GM12878 (cell line): ENCODE measurements around the gene VPS13C. TPM values are rescaled to one million over a fixed set of nuclear protein-coding genes. Genes with fewer than 3 reads are reported as not detected.

Experiments used
- ATAC-seq: fragments of 200-7000 bp; cut with Tn5 transposase; 3 replicates; pipeline ENCODE4 v1.9.1; 2020; ENCODE audit warnings: mild to moderate bottlenecking, moderate library complexity
- BruUV-seq: library from RNA; stranded (reverse); fragments of 400-500 nt; replicated peaks from 2 replicates; lab custom pipeline; 2021; lab: Mats Ljungman, UMichigan
- CTCF ChIA-PET: fragments of 300-600 bp; sonication (Branson Sonifier 250); formaldehyde crosslinking; extraction: SDS; loops from one replicate; lab custom pipeline; 2021; ENCODE audit warnings: inconsistent platforms; lab: Yijun Ruan, JAX
- POLR2A ChIA-PET: fragments of 350-600 bp; formaldehyde crosslinking; extraction: SDS; loops from one replicate; lab custom pipeline; 2021; ENCODE audit warnings: inconsistent platforms; lab: Charles Lee
- RAD21 ChIA-PET: fragments of 300-600 bp; sonication (Branson Sonifier 250); formaldehyde crosslinking; loops from one replicate; lab custom pipeline; 2023; ENCODE audit warnings: antibody characterized with exemption; ENCODE audit not compliant: unreplicated experiment; lab: Charles Lee
- SMC1A ChIA-PET: fragments of 300-600 bp; sonication (Branson Sonifier 250); formaldehyde crosslinking; loops from one replicate; lab custom pipeline; 2023; ENCODE audit not compliant: unreplicated experiment, uncharacterized antibody; lab: Charles Lee
- DNase-seq: peaks from one replicate; pipeline ENCODE4 v3.0.0-alpha.2; 2011; ENCODE audit warnings: low read depth, low spot score
- FAIRE-seq: peaks from 3 replicates; lab custom pipeline; 2011; peaks lifted over from hg19 to GRCh38; lab: Jason Lieb, UNC
- H2AFZ ChIP-seq: 2 replicates; pipeline ENCODE4 v1.6.0; 2011; ENCODE audit warnings: low read depth, low read length, control low read depth; ENCODE audit not compliant: control insufficient read depth
- H3K27ac ChIP-seq: 2 replicates; pipeline ENCODE4 v1.5.1; 2011; ENCODE audit warnings: control low read depth; ENCODE audit not compliant: control insufficient read depth, insufficient read depth
- H3K27me3 ChIP-seq, 2 experiments: replicated peaks in 1 of 2; 2 replicates each; pipeline versions ENCODE4 v1.6.0 to v1.6.1; 2011; ENCODE audit warnings: low read length in 1 of 2; ENCODE audit not compliant: control insufficient read depth in 2 of 2, insufficient read depth in 2 of 2
- H3K36me3 ChIP-seq, 2 experiments: 2 replicates each; pipeline ENCODE4 v1.5.1; 2011; ENCODE audit warnings: low read length in 1 of 2; ENCODE audit not compliant: control insufficient read depth in 2 of 2, insufficient read depth in 2 of 2
- H3K4me1 ChIP-seq: 2 replicates; pipeline ENCODE4 v1.6.1; 2011; ENCODE audit warnings: mild to moderate bottlenecking, low read length, moderate library complexity, mixed read lengths; ENCODE audit not compliant: control insufficient read depth, insufficient read depth
- H3K4me2 ChIP-seq: 2 replicates; pipeline ENCODE4 v1.6.0; 2011; ENCODE audit warnings: control low read depth; ENCODE audit not compliant: control insufficient read depth, insufficient read depth
- H3K4me3 ChIP-seq: fragments of 200-600 bp; sonication (generic); 2 replicates; pipeline ENCODE4 v1.5.1; 2016
- H3K79me2 ChIP-seq: 2 replicates; pipeline ENCODE4 v1.6.0; 2011; ENCODE audit warnings: low read length; ENCODE audit not compliant: control insufficient read depth, insufficient read depth
- H3K9ac ChIP-seq: 2 replicates; pipeline ENCODE4 v1.8.0; 2011; ENCODE audit warnings: low read length, control low read depth, mixed read lengths; ENCODE audit not compliant: control insufficient read depth, insufficient read depth
- H3K9me3 ChIP-seq: replicated peaks from 3 replicates; pipeline ENCODE4 v1.5.1; 2011; ENCODE audit warnings: mild to moderate bottlenecking, low read length; ENCODE audit not compliant: control insufficient read depth, insufficient read depth
- H4K20me1 ChIP-seq: 2 replicates; pipeline ENCODE4 v1.6.0; 2011; ENCODE audit not compliant: control insufficient read depth, insufficient read depth
- ATF3 ChIP-seq: IDR thresholded peaks from 2 replicates; pipeline ENCODE4 v1.6.1; 2011; ENCODE audit warnings: low read depth, mild to moderate bottlenecking, low read length, moderate library complexity, borderline replicate concordance; ENCODE audit errors: extremely low read depth
- KAT2A ChIP-seq: conservative IDR thresholded peaks from 2 replicates; pipeline ENCODE4 v1.6.1; 2011; ENCODE audit warnings: low read depth, low read length; ENCODE audit not compliant: control insufficient read depth
- MYC ChIP-seq: IDR thresholded peaks from 2 replicates; pipeline ENCODE4 v1.6.1; 2011; ENCODE audit warnings: mild to moderate bottlenecking, low read length, moderate library complexity, inconsistent platforms; ENCODE audit not compliant: insufficient read depth, insufficient replicate concordance, insufficient read length, severe bottlenecking
- RFX5 ChIP-seq: IDR thresholded peaks from 2 replicates; pipeline ENCODE4 v1.6.1; 2011; ENCODE audit warnings: low read depth, low read length, improper control_type of control experiment
- RUNX3 ChIP-seq: IDR thresholded peaks from 2 replicates; pipeline ENCODE4 v1.6.1; 2012; ENCODE audit warnings: low read length, inconsistent platforms
- SIX5 ChIP-seq: IDR thresholded peaks from 2 replicates; pipeline ENCODE4 v1.6.1; 2011; ENCODE audit warnings: mild to moderate bottlenecking, low read depth, low read length, moderate library complexity; ENCODE audit not compliant: severe bottlenecking
- SMARCA5 ChIP-seq: fragments of 450-650 bp; IDR thresholded peaks from 2 replicates; pipeline ENCODE4 v1.6.1; 2017; ENCODE audit warnings: mild to moderate bottlenecking
- STAT3 ChIP-seq: IDR thresholded peaks from 2 replicates; pipeline ENCODE4 v1.6.1; 2011; ENCODE audit warnings: low read depth, low read length, improper control_type of control experiment
- SUPT20H ChIP-seq: IDR thresholded peaks from 2 replicates; pipeline ENCODE4 v1.6.1; 2011; ENCODE audit warnings: low read depth, mild to moderate bottlenecking, low read length, moderate library complexity, borderline replicate concordance; ENCODE audit not compliant: control insufficient read depth
- ZNF217 ChIP-seq: fragments of 450-650 bp; IDR thresholded peaks from 2 replicates; pipeline ENCODE4 v1.6.1; 2017; ENCODE audit warnings: antibody characterized with exemption, mild to moderate bottlenecking
- ZNF592 ChIP-seq: fragments of 450-650 bp; IDR thresholded peaks from 2 replicates; pipeline ENCODE4 v1.6.1; 2017; ENCODE audit warnings: mild to moderate bottlenecking, moderate library complexity
- WGBS: methylation state at CpG from one replicate; pipeline ENCODE4 v1.1.6; 2016; ENCODE audit warnings: low lambda C conversion rate; ENCODE audit not compliant: insufficient replicate concordance, insufficient coverage; ENCODE audit errors: missing lambda C conversion rate; 5-methylcytosine and 5-hydroxymethylcytosine counted together
- in situ Hi-C: fragments of 300-500 bp; cut with MboI; formaldehyde crosslinking; loops from 9 replicates; pipeline ENCODE4 v1.14.3; 2018; ENCODE audit warnings: mixed read lengths
- intact Hi-C: fragments of 100-400 bp; cut with micrococcal nuclease; formaldehyde crosslinking; loops from one replicate; pipeline ENCODE4 v1.14.2; 2022; ENCODE audit not compliant: unreplicated experiment
- polyA plus RNA-seq, 11 experiments: library from polyadenylated mRNA; depleted of rRNA in 4 of 11; unstranded in 6 of 11; stranded (reverse) in 5 of 11; fragments of >200 nt; fragmentation: Nextera tagmentation in 4 of 11; fragmentation: Illumina TruSeq in 1 of 11; extraction: Ambion mirVana in 4 of 11; extraction: Trizol in 1 of 11; gene quantifications; 1 replicate in 1 of 11; 2 replicates in 10 of 11; pipeline versions ENCODE4 v1.2.1 to v1.2.3, GENCODE V29; 2011 to 2016; ENCODE audit warnings: inconsistent platforms in 2 of 11, missing spikeins in 2 of 11, low read depth in 1 of 11
- total RNA-seq, 4 experiments: library from RNA; depleted of rRNA in 3 of 4; stranded (reverse); fragments of >200 nt in 3 of 4; fragmentation: Illumina TruSeq in 1 of 4; extraction: Trizol in 1 of 4; gene quantifications; 2 replicates each; pipeline versions ENCODE4 v1.2.1 to v1.2.3, GENCODE V29; 2013 to 2021

The VPS13C gene
- total and polyA plus RNA-seq, 10 of the 15 experiments (the other 5 are each of a cell fraction or from before 2014, with no cell fraction given), result 9.3 to 53.1 (median 31.8) TPM

DNA sequence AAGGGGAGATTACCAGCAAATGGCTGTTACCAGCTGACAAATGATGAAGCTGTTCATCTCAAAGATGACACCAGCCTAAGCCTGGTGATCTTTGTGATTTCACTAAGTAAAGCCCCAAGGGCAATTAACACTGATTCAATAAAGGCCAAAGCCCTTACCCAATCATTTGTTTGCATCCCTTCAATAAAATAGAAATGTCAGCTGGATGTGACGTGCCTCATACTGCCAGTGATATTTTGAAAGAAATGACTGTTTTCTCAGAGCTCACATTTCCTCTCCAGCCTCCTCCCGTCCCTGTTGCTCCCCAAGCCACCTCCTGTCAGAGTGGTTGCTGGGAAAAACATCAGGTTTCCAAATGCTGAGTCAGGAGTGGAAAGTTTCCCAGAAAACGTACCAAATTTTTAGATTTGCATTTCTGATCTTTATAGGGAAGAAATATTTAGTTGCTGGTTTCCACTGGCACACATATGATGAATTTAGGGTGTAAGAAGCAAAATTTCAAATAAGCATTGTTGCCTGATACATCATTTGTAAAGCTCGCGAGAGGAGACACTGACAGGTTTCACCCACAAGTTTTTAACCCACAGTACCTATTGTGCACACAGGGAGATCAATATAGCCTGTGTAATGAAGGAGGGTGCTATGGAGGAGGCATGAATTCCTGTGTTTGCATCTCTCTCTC lies 27.6 kb upstream of the VPS13C start:
- DNase-seq, result no peak
- H2AFZ ChIP-seq, result no peak overlapping the region
- intact Hi-C loops (no loop called here), in situ Hi-C loops (no loop called here)
- no peak overlapping the region for H3K4me3 ChIP-seq
- H3K9ac ChIP-seq, result no peak overlapping the region
- BruUV-seq, result no TSS peak
- CTCF ChIA-PET, result interaction anchor here (1.0 to 1.2 kb wide), 3 partner anchors 10 to 254 kb away, joined by 3 to 4 read pairs (median 3); no protein-coding TSS in a partner anchor
- H3K4me2 ChIP-seq, result no peak overlapping the region
- TF ChIP-seq RUNX3, result no peak
- TF ChIP-seq, all 136 proteins: peak for 0
- FAIRE-seq (no peak), ATAC-seq (no peak)
- no peaks in the 10 kb centered on the region; a peak in 1 of 4 replicates for H3K27me3 ChIP-seq
- 49% methylated on average over 5 of the region's 5 CpGs for WGBS
- RAD21 ChIA-PET, result interaction anchor here (1.0 kb wide), 1 partner anchor 37 kb away, joined by 3 read pairs; no protein-coding TSS in a partner anchor
- H3K4me1 ChIP-seq, result no peaks in the 10 kb centered on the region
- no peak overlapping the region for H3K27ac ChIP-seq
- H3K79me2 ChIP-seq, result no peaks in the 10 kb centered on the region
- H3K9me3 ChIP-seq, result no peaks in the 10 kb centered on the region
- H3K36me3 ChIP-seq, result no peaks in the 10 kb centered on the region
- POLR2A ChIA-PET, result interaction anchor here (0.5 to 0.6 kb wide), 2 partner anchors 37 to 123 kb away, joined by 4 read pairs; no protein-coding TSS in a partner anchor
- SMC1A ChIA-PET, result interaction anchor here (1.3 to 1.4 kb wide), 2 partner anchors 10 to 13 kb away, joined by 3 to 4 read pairs; no protein-coding TSS in a partner anchor
- no peaks in the 10 kb centered on the region for H4K20me1 ChIP-seq

GRCh38 chr15:62085740-62086139 lies 25.5 kb upstream of the VPS13C start:
- no peaks in the 10 kb centered on the region for H3K9me3 ChIP-seq
- in situ Hi-C loops (no loop called here), intact Hi-C loops (no loop called here)
- no peaks in the 10 kb centered on the region for H3K36me3 ChIP-seq
- H3K79me2 ChIP-seq, result no peaks in the 10 kb centered on the region
- 59% methylated on average over 4 of the region's 4 CpGs for WGBS
- TF ChIP-seq KAT2A, result no peak
- no peak for TF ChIP-seq SUPT20H
- TF ChIP-seq MYC, result no peak
- TF ChIP-seq RFX5, result no peak
- no peak for TF ChIP-seq SIX5
- TF ChIP-seq STAT3, result no peak
- no peak for TF ChIP-seq ZNF217
- TF ChIP-seq ATF3, result no peak
- no peak for TF ChIP-seq SMARCA5
- TF ChIP-seq ZNF592, result no peak
- TF ChIP-seq, all 136 proteins: peak for 0
- RAD21 ChIA-PET, result no interaction called here
- BruUV-seq, result no TSS peak
- Histone ChIP-seq H3K4me3 (no peak overlapping the region), H3K4me1 (no peaks in the 10 kb centered on the region), H3K4me2 (no peak overlapping the region), H3K27ac (no peak overlapping the region), H3K9ac (no peak overlapping the region), H2AFZ (no peak overlapping the region), H3K27me3 (no peaks in the 10 kb centered on the region; a peak in 1 of 4 replicates), H4K20me1 (no peaks in the 10 kb centered on the region)
- no peak for DNase-seq
- POLR2A ChIA-PET, result no interaction called here
- no peak for ATAC-seq
- SMC1A ChIA-PET, result no interaction called here
- CTCF ChIA-PET, result interaction anchor here (1.0 kb wide), 1 partner anchor 14 kb away, joined by 4 read pairs; no protein-coding TSS in a partner anchor
- no peak for FAIRE-seq
